Retina (tissue), 1 donor: Measurements from ENCODE around the gene PARD3.
"Not testable (repeated sequence)": the region's sequence is repeated elsewhere in the genome, so short reads cannot be mapped to it uniquely, and the experiment has no call there.

Experiments used
- DNase-seq: peaks from one replicate; pipeline ENCODE4 v3.0.0-alpha.2; 2016

PARD3 gene

GRCh38 chr10:34364253-34365037, 450.7 kb downstream of the PARD3 start:
- no peak for DNase-seq

- DNase-seq: no peak
Observed at GRCh38 chr10:34360984-34361383, 454.1 kb downstream of the PARD3 start.

DNA sequence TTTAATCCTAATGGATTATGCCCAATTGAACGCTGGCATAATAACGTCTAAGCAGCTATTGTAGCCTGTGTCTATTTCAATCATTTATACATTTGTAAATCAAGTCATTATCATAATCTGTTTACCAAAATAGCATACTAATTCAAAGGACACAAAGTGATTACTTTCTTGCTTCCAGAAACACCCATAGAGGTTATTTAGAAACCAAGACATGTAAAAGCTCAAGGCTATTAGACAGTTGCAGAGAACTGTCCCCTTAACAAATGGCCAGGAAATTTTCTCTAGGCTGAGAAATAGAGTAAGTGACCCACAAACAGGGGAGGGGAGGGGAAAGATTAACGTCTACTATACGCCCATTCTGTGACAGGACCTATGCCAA, 455.7 kb downstream of the PARD3 start:
- no peak for DNase-seq

DNA sequence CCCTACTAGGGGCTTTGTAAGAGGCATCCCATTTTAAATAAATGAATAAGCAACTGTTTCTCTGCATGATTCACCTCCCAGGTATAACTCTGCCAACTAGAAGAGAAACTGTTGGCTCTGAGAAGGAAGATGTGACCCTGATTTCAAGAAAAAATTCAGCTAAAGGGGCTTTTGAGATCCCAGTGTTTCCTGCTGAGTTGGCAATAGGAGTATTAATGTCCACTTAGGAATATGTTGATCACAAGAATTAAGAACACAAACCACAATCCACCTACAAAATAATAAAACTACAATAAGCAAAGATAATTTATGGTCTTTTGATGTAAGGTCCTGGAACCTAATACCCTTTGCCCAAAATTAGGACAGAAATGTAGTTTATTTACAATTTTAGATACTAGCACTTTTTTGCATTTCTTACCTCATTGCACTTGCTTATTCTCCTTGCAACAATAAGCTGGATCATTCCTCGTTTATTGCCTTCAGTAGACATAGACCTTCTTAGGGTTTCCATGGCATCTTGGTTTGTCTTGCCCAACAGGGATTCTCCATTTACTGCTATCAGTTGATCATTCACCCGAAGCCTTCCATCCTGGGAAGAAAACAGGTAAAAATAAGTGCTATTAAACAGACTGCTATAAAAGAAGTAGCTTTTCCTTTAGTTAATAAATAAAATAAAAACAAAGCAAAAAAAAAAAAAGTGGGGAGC, 456.2 kb downstream of the PARD3 start:
- DNase-seq: no peak

- no peak for DNase-seq
Observed at GRCh38 chr10:34356463-34356862, 458.6 kb downstream of the PARD3 start.

DNA sequence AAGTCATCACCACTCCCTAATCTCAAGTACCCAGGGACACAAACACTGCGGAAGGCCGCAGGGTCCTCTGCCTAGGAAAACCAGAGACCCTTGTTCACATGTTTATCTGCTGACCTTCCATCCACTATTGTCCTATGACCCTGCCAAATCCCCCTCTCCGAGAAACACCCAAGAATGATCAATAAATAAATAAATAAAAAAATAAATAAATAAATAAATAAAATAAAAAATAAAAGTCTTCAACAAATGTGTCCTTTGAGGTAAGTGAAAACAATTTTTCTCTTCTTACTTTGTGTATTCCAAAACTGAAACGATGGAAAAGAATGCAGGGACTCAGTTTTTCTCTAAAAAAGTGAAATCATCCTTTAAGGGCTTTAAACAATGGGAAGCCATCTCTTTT, 461.6 kb downstream of the PARD3 start:
- DNase-seq: not testable (repeated sequence)

DNA sequence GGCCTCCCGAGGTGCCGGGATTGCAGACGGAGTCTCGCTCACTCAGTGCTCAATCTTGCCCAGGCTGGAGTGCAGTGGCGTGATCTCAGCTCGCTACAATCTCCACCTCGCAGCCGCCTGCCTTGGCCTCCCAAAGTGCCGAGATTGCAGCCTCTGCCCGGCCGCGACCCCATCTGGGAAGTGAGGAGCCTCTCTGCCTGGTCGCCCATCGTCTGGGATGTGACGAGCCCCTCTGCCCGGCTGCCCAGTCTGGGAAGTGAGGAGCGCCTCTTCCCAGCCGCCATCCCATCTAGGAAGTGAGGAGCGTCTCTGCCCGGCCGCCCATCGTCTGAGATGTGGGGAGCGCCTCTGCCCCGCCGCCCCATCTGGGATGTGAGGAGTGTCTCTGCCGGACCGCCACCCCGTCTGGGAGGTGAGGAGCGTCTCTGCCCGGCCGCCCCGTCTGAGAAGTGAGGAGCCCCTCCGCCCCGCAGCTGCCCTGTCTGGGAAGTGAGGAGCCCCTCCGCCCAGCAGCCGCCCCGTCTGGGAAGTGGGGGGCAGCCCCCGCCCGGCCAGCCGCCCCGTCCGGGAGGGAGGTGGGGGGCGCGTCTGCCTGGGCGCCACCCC, 462.4 kb downstream of the PARD3 start:
- not testable (repeated sequence) for DNase-seq

DNA sequence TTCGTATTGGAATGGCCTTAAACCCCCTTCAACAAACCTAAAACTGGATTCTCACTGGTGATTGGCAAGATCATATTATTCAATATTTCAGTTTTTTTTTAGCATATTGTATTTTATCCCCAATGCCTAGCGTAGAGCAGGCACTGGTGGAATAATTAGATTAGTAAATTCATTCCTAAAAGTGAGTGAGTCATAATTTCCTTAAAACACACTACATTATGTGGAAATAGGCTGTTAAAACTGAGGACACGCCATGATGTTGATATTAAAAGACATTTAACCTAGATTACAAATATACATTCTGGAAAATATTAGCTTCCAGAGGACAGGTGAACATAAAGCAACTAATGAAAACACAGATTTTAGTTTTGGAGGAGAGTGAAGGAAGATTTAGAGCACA, 463.9 kb downstream of the PARD3 start:
- DNase-seq: no peak

- no peak for DNase-seq
Observed at GRCh38 chr10:34348917-34349485, 466.1 kb downstream of the PARD3 start.

DNA sequence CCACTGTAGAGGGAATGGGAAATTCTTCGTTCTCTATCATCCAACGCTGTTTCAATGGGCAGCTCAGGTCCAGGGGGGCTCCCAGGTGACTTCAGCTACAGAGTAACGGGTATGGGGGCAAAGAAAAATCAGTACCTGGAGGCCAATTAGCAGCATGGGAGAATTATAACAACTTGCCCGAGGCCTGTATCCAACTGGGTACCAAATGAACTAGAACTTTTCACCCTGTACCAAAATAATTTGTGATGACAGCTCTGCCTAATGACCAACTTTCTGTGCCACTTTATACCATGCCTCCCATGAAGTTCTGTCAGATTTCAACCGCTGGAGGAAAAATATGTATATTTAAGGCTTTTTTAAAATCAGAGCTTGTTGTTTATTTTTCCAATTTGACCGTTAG, 467.1 kb downstream of the PARD3 start:
- DNase-seq: peak; percentile 58

- DNase-seq: no peak
Observed at GRCh38 chr10:34347131-34347530, 468.0 kb downstream of the PARD3 start.

DNA sequence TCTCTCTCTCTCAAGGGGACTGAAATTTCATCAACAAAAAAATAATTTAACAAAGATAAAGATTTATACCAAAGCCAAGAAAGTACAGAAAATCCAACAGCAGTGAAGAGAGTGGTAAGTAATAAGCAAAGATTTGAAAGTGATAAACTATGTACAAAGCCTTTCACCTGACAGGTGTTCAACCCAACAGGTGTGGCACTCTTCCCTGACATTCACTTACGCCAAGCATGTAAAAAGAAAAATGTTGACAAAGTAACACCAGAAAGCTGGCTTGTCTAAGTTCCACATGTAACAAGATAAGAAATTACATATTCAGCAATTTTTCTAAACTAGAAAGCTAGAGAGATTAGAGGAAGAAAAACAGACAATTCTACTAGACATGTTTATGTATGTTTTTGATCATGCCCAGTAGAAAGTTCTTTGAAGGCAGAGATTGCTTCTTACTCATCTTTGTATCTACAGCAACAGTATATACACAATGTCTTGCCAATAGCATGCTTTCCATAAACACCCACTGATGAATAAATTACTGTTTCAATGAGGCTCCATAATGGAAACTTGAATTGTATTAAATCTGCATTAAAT, 468.5 kb downstream of the PARD3 start:
- no peak for DNase-seq

GRCh38 chr10:34345383-34345782, 469.7 kb downstream of the PARD3 start:
- no peak for DNase-seq

DNA sequence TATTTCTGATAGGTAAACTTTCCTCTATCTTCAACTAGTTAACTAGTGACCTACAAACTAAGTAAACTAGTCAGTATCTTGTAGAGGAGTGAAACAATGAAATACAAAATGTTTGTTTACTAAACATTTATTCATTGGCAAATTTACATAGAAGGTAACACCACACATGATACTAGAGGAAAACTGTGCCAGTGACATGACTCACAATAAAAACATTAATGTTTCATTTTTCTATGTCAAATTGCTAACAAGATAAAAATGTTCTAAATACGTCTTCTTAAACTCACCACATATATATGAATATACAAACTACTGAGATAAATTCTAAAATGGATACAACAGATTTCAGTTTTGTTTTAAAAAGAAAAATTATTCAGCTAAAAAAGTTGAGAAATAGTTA, 471.3 kb downstream of the PARD3 start:
- no peak for DNase-seq

- DNase-seq: no peak
Observed at GRCh38 chr10:34341473-34341872, 473.6 kb downstream of the PARD3 start.

DNA sequence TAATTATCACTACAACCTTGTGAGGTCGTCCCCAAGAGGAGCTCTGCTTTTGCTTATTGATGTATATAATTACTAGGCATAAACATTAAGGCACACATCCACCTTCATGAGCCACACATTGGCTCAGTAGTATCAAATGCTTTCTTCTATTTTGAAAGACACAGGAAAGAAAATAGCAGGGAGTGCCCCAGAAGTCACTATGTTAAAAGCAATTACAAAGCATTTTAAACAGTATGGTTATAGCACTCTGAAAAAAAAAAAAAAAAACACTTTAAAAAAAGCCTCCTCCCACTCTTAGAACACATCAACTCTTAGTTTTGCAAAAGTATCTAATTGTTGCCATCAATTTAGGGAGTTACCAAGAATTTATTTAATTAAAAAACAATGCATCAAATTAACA, 474.2 kb downstream of the PARD3 start:
- no peak for DNase-seq

DNA sequence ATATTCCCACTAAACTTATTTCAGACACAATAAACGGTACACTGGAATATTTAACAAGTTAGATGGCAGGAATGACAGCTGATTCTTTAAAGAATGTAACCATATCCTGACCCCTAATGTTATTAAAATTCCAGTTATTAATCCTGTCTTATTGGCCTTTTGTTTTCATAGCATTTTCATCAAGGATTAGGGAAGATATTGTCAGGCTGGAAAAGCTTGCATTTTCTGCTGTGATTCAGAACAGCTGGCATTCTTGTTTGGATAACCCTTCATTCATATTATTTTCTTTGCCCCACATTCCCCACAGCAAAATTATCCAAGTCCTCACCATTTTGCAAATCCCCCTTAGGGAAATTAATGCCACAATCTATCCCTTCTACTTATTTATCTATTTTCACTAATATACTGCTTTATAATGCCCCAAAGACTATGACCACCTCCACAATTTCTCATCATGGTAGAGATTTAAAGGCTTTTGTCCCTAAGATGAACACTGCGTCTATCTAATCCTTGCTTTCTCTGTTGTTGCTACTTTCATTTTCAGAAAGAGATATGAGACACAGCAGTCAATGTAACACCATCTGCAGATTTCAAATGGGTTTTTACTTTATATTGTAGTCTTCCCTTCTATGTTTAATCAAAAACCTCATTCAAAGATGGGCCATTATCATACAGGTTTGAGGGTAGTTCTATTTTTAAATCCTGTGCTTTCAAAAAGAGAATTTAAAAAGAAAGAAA, 475.1 kb downstream of the PARD3 start:
- no peak for DNase-seq

- DNase-seq: no peak
Observed at GRCh38 chr10:34337917-34338316, 477.2 kb downstream of the PARD3 start.

GRCh38 chr10:34335960-34336690, 479.0 kb downstream of the PARD3 start:
- no peak for DNase-seq

DNA sequence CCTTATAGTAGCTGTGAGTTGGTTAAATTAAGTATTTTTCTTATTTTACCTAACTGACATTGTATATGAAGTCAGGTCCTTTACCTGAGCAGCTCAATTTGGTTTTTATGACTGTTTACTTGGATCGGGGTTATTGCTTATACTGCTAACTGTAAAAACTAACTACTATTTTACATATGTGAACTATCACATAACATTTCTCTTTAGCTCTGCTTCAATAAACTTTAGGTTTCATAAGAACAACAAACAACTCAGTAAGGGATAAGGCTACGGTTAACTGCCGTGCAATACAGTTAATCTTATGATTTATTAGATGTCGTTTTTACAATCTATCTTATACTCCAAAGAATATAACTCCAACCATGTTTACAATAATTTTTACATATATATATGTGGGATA, 480.2 kb downstream of the PARD3 start:
- DNase-seq: no peak

DNA sequence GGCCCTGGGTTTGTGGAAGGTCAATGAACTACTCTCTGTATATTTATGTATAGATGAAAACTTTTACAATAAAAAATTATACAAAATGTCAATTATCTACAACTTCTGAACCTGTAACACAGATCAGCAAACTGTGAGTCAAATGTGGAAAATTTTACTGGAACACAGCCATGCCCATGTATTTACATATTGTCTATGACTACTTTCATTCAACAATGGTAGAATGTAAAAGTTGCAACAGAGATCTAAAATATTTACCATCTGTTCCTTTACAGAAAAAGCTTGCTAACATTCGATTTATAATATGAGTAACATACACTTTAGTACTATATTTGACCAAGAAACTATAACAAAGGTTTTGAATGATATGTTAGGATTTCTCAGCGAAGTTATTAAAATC, 481.6 kb downstream of the PARD3 start:
- no peak for DNase-seq

DNA sequence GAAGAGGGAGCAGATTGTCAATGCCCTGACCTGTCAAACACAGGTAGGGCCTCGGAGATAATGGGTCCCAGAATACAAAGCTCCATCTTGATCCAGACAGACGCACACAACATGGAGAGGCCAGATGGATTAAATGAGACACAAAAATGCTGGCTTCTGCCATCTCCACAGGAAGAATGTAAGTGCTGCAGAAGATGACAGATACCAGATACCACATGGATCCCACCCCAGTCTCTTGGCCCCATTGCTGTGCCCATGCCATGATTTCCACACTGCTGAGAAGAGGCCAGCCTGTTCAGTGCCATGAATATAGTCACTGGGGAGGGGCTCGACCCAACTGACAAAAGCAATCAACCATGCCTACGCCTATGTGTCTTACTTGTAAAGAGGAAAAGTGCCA, 487.9 kb downstream of the PARD3 start:
- DNase-seq: no peak
